Thyroid gland (tissue), 4 donors: ENCODE measurements around the gene REG3G.

Experiments
- CTCF ChIP-seq, 6 experiments: fragments of 200-600 bp in 3 of 6; fragments of 450-650 bp in 3 of 6; sonication (generic) in 3 of 6; IDR thresholded peaks; one replicate each; pipeline ENCODE4 v1.5.1; 2016 to 2019; ENCODE audit warnings: antibody characterized with exemption in 6 of 6, mild to moderate bottlenecking in 2 of 6, inconsistent platforms in 1 of 6, moderate library complexity in 1 of 6
- POLR2A ChIP-seq, 2 donors: fragments of 450-650 bp; IDR thresholded peaks; one replicate each; pipeline ENCODE4 v1.6.1; 2017; ENCODE audit warnings: antibody characterized with exemption in 2 of 2, mild to moderate bottlenecking in 2 of 2, moderate library complexity in 1 of 2

- TF ChIP-seq POLR2A (IDR thresholded peaks at IDR 0.05) (no peak), CTCF (IDR thresholded peaks at IDR 0.05) (peak; percentile 20 to 76 (median 58))
These were observed 45.9 kb upstream of the REG3G start for GRCh38 chr2:78979380-78980151.
